Loucy (cell line): ENCODE results near the gene NEK9.

ENCODE experiments used
- CTCF ChIP-seq: fragments of 200-600 bp; sonication (generic); conservative IDR thresholded peaks from 2 replicates; pipeline ENCODE4 v1.5.1; 2014; ENCODE audit warnings: mild to moderate bottlenecking, antibody characterized with exemption, low read length
- EZH2phosphoT487 ChIP-seq: fragments of 200-600 bp; IDR thresholded peaks from 2 replicates; pipeline ENCODE4 v1.6.1; 2018; ENCODE audit warnings: antibody characterized with exemption, mild to moderate bottlenecking, moderate library complexity, borderline replicate concordance

DNA sequence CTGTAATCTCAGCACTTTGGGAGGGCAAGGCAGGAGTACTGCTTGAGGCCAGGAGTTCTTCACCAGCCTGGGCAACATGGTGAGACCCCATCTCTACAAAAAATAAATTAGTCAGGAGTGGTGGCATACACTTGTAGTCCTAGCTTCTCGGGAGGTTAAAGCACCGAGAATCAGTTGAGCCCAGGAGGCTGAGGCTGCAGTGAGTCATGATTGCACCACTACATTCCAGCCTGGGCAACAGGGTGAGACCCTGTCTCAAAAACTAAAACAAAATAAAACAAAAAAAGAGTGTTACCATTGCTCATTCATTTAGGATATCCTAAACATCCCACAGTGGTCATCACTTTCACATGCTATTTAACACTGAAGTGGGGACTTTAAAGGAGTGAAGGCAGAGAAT, 7.8 kb downstream of the NEK9 start:
- TF ChIP-seq CTCF (no peak), EZH2phosphoT487 (no peak)
